HG02970 (cell line): ENCODE data around the gene EPHA1.

ENCODE experiments used
- ATAC-seq: cut with Tn5 transposase; IDR thresholded peaks from one replicate; pipeline ENCODE4 v1.9.1; 2021; ENCODE audit warnings: mild to moderate bottlenecking, moderate library complexity, moderate number of reproducible peaks; ENCODE audit not compliant: unreplicated experiment, low FRiP score

EPHA1 gene

GRCh38 chr7:143408686-143409561 is at the start of gene EPHA1:
Gene EPHA1 (minus strand): TSS chr7:143408856. CDS start chr7:143408805, 51 bp downstream.
- ATAC-seq, result no peak

- ATAC-seq, result no peak
These were observed 49.6 kb upstream of the EPHA1 start for GRCh38 chr7:143458263-143458662.

GRCh38 chr7:143456992-143457793 is 48.5 kb upstream of the EPHA1 start:
- ATAC-seq, result no peak

GRCh38 chr7:143455942-143456341 is 47.3 kb upstream of the EPHA1 start:
- no peak for ATAC-seq

GRCh38 chr7:143455491-143455890 is 46.8 kb upstream of the EPHA1 start:
- ATAC-seq, result no peak

GRCh38 chr7:143454091-143454680 is 45.5 kb upstream of the EPHA1 start:
- no peak for ATAC-seq

- ATAC-seq, result no peak
These were observed 43.8 kb upstream of the EPHA1 start for GRCh38 chr7:143452495-143452894.

- no peak for ATAC-seq
These were observed 43.1 kb upstream of the EPHA1 start for GRCh38 chr7:143451746-143452145.

- no peak for ATAC-seq
These were observed 42.5 kb upstream of the EPHA1 start for GRCh38 chr7:143451122-143451521.

GRCh38 chr7:143449793-143450192 is 41.1 kb upstream of the EPHA1 start:
- ATAC-seq, result no peak

- ATAC-seq, result no peak
These were observed 39.8 kb upstream of the EPHA1 start for GRCh38 chr7:143448429-143448828.

GRCh38 chr7:143447466-143447865 is 38.8 kb upstream of the EPHA1 start:
- ATAC-seq, result no peak

- no peak for ATAC-seq
These were observed 36.1 kb upstream of the EPHA1 start for GRCh38 chr7:143444785-143445184.

GRCh38 chr7:143444063-143444782 is 35.6 kb upstream of the EPHA1 start:
- ATAC-seq, result no peak

GRCh38 chr7:143443153-143443552 is 34.5 kb upstream of the EPHA1 start, which contains the start of gene TAS2R60:
Gene TAS2R60 (plus strand): TSS chr7:143443453. CDS start chr7:143443453, 0 bp downstream.
- no peak for ATAC-seq

- no peak for ATAC-seq
These were observed 31.2 kb upstream of the EPHA1 start for GRCh38 chr7:143439866-143440265.

- ATAC-seq, result no peak
These were observed 28.9 kb upstream of the EPHA1 start for GRCh38 chr7:143437578-143437977.

- ATAC-seq, result peak; percentile 78
These were observed 27.8 kb upstream of the EPHA1 start for GRCh38 chr7:143436325-143436946.

GRCh38 chr7:143435266-143435665 is 26.6 kb upstream of the EPHA1 start:
- ATAC-seq, result no peak

GRCh38 chr7:143434660-143435059 is 26.0 kb upstream of the EPHA1 start:
- no peak for ATAC-seq
